GM10266 (cell line): ENCODE measurements around the gene C19orf44.
"Not testable (repeated sequence)": the region's sequence is repeated elsewhere in the genome, so short reads cannot be mapped to it uniquely, and the experiment has no call there.

Source experiments
- DNase-seq: peaks from one replicate; pipeline ENCODE4 v3.0.0; 2012; ENCODE audit errors: extremely low spot score
- CTCF ChIP-seq: IDR thresholded peaks from 2 replicates; pipeline ENCODE4 v1.5.1; 2012; ENCODE audit warnings: mild to moderate bottlenecking, low read depth; ENCODE audit not compliant: control insufficient read depth, insufficient read depth; ENCODE audit errors: missing control alignments

C19orf44 gene

GRCh38 chr19:16544473-16545231 lies 48.5 kb downstream of the C19orf44 start:
- no peak for TF ChIP-seq CTCF
- no peak for DNase-seq

- no peak for TF ChIP-seq CTCF
- no peak for DNase-seq
Observed at GRCh38 chr19:16548956-16549355, 52.8 kb downstream of the C19orf44 start.

GRCh38 chr19:16551902-16552301 lies 55.7 kb downstream of the C19orf44 start:
- not testable (repeated sequence) for DNase-seq

DNA sequence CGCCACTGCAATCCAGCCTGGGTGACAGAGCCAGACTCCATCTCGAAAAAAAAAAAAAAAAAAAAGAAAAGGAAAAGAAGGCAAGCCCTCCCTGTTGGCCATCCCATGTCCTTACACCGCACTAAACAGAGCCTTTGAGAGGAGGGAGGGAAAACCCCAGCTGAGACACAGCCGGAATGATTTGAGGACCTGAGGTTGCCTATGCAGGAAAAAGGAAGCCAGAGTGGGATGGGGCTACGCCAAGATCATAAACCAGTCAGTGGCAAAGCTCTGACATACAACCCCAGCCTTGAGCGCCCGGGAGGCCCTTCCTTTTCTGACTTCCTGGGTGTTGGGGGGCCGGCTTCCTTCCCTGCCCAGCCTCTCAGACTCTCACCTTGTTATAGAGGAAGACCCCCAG lies 58.6 kb downstream of the C19orf44 start:
- TF ChIP-seq CTCF = no peak
- no peak for DNase-seq

- no peak for TF ChIP-seq CTCF
- DNase-seq = no peak
Observed at GRCh38 chr19:16559780-16560276, 63.6 kb downstream of the C19orf44 start.

GRCh38 chr19:16561382-16561781 lies 65.2 kb downstream of the C19orf44 start:
- TF ChIP-seq CTCF = no peak
- no peak for DNase-seq

DNA sequence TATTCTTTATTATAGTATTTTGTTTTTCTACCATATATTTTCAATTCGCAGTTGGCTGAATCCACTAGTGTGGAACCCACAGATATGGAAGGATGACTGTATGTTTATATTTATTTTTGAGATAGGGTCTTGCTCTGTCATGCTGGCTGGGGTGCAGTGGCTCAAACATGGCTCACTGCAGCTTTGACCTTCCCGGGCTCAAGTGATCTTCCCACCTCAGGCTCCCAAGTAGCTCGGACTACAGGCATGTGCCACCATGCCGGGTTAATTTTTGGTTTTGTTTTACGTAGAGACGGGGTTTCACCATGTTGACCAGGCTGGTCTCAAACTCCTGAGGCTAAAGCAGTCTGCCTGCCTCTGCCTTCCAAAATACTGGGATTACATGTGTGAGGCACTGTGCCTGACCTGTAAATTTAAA lies 66.4 kb downstream of the C19orf44 start:
- no peak for DNase-seq
- TF ChIP-seq CTCF = no peak

DNA sequence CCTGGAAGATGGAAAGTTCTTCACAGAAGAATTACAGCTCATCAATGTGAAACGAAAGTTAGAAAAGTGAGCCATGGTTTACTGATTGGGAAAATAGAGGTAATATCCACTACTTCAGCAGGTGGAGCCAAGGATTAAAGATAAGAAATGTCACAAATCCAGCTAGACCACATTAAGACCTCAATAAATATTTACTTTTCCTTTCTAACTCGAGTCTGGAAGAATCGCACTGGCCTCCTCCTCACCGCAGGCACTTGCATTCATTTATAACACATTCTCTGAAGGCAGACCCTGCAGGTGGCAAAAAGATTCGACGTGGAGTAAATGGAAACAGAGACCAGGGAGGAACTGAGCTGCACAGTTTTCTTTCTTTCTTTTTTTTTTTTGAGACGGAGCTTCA lies 68.6 kb downstream of the C19orf44 start:
- DNase-seq = no peak
- TF ChIP-seq CTCF = no peak
